ES-I3 (cell line): ENCODE data around the gene WWOX.

Source experiments
- H3K36me3 ChIP-seq: 2 replicates; pipeline ENCODE4 v1.6.1; 2013; ENCODE audit warnings: mild to moderate bottlenecking, low read length, control low read depth, moderate library complexity; ENCODE audit not compliant: insufficient read depth
- H3K4me1 ChIP-seq: 2 replicates; pipeline ENCODE4 v1.6.1; 2013; ENCODE audit warnings: mild to moderate bottlenecking, control low read depth, low read length; ENCODE audit not compliant: insufficient read depth
- H3K9ac ChIP-seq: 2 replicates; pipeline ENCODE4 v1.6.1; 2013; ENCODE audit warnings: low read depth, mild to moderate bottlenecking, low read length, moderate library complexity
- H3K9me3 ChIP-seq: 2 replicates; pipeline ENCODE4 v1.6.1; 2013; ENCODE audit warnings: mild to moderate bottlenecking, low read length, moderate library complexity; ENCODE audit not compliant: control insufficient read depth, insufficient read depth

WWOX gene

DNA sequence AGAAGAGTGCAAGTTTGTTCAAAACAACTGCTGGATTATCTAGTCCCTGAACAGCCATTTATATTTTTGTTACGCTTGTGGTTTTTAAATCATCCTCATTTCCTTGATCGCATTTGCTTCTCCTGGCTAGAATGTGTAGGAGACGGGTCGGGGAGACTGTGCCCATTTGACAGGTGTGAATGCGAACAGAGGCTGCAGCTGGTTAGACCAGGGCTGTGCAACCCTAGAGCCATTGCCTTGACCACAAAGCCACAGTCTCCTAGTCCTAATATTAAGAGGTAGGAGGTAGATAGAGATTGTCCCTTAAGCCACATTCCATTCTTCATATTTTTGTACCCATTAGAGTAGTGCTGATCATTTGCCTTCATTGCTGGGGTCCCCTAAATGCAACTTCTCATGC is 639.1 kb downstream of the WWOX start:
- H3K4me1 ChIP-seq = no peaks in the 10 kb centered on the region
- H3K9me3 ChIP-seq = no peaks in the 10 kb centered on the region
- no peak overlapping the region for H3K9ac ChIP-seq
- no peaks in the 10 kb centered on the region for H3K36me3 ChIP-seq

DNA sequence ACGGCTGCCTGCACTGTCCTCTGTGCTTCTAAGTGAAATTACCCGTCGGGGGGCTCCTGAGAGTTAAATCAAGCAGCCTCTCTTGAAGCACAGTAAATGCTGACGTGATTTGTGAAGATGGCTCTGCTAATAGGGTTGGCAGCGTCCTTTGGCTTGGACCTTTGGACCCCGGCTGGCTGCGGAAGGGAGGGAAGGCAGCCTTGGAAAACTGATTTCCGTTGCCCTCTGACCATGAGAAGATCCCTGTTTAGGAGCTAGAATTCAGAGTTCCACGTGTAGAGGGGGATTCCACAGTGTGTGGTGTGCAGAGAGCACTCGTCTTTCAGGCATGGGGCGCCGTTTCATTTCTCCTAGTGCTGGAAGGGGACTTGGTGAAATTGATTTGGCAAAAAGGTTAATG is 640.8 kb downstream of the WWOX start:
- Histone ChIP-seq H3K4me1 (no peaks in the 10 kb centered on the region), H3K36me3 (no peaks in the 10 kb centered on the region), H3K9ac (no peak overlapping the region), H3K9me3 (no peaks in the 10 kb centered on the region)

- Histone ChIP-seq H3K9me3 (no peaks in the 10 kb centered on the region), H3K4me1 (no peaks in the 10 kb centered on the region), H3K9ac (no peak overlapping the region), H3K36me3 (no peaks in the 10 kb centered on the region)
These were observed 643.2 kb downstream of the WWOX start for GRCh38 chr16:78742501-78743283.

DNA sequence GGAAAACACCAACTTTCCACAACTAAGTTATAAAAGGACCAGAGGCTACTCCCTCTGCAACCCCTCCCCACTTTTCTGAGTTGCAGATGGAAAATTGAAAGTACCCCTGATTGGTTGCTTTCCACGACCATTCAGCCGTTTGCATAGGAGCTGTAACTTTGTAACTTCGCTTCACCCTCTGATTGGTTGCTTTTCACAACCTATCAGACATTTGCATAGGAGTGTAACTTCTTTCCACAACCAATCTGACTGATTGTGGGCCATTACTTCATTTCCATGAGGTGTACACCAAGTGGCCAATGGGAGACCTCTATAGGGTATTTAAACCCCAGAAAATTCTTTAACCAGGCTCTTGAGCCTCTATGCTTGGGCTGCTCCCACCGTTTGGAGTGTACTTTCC is 644.1 kb downstream of the WWOX start:
- Histone ChIP-seq H3K9me3 (no peaks in the 10 kb centered on the region), H3K4me1 (no peaks in the 10 kb centered on the region), H3K36me3 (no peaks in the 10 kb centered on the region), H3K9ac (no peak overlapping the region)

DNA sequence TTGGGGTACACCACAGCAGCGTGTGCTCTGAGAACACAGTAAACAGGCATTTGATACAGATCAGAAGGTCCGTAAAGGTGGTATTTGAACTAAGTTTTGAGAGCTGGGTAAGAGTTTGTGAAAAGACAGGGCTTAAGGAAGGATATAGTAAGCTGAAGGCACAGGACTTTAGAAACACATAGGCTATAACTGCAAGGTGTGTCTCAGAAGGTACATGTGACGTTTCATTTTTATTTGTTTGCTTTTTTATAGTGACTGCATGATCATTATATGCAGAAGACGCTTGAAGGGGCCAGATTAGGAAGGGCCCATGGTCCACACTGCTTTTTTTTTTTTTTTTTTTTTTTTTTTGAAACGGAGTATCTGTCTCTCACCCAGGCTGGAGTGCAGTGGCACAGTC is 644.6 kb downstream of the WWOX start:
- Histone ChIP-seq H3K9ac (no peak overlapping the region), H3K4me1 (no peaks in the 10 kb centered on the region; the same call in 1 of the 2 replicates), H3K9me3 (no peaks in the 10 kb centered on the region), H3K36me3 (no peaks in the 10 kb centered on the region)

- Histone ChIP-seq H3K9ac (no peak overlapping the region), H3K36me3 (no peaks in the 10 kb centered on the region), H3K4me1 (no peaks in the 10 kb centered on the region; the same call in 1 of the 2 replicates), H3K9me3 (no peaks in the 10 kb centered on the region)
These were observed 645.3 kb downstream of the WWOX start for GRCh38 chr16:78744796-78745107.

DNA sequence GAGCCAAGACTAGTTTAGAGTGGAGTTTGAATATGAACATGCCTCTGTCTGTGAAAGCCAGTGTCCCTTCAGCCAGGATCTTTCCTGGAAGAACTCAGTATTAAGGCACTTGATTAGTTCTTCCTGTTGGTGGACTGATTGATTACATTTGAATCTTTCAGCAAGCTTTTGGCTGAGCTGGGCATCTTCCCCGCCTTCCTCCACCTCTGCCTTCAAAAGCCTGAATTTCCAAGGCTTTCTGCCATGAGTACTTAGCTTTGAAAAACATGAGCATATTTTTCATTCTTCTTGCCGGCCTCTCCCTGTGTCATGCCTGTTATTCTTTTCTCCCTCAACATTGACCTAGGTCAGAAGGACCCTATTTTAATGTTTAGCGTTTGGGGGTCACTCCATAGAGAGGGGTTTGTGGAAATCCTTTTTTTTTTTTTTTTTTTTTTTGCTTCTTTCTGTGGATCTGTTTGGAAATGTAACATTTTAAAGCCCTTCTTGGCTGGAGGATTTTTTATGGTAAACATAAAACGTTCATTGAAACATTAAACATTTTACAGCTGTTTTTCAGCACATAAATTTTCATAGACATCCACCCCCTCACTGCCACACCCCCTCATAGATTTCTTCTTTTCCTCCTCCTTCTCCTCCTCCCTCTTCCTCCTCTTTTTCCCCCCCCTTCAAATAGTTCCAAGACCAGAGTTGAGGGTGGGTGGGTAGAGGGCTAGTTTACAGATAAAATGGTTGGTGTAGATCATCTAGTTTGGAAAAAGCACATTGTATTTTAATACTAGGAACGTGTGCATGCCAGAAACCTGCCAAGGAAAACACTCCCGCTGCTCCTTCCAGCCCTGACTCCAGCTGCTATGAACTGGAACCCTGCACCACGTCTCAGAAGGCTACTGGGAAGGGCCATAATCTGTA is 645.9 kb downstream of the WWOX start:
- no peaks in the 10 kb centered on the region for H3K36me3 ChIP-seq
- no peak overlapping the region for H3K9ac ChIP-seq
- no peaks in the 10 kb centered on the region for H3K9me3 ChIP-seq
- no peaks in the 10 kb centered on the region; the same call in 1 of the 2 replicates for H3K4me1 ChIP-seq

DNA sequence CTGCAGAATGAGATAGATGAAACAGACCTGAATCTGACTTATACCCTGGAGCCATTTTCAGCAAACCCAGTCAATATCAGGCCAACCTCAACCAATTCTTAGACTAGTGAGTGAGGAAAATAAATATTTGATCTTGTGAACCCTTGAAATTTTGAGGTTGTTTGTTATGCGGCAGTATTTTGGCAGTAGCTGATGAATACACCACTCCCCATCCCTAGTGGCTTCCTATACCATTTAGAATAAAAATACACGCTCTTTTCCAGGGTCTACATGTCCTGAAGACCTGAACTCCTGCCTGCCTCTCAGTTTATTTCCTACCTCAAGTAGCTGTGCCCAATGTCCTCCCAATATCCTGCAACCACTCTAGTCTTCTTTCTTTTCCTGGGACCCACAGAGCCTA is 647.3 kb downstream of the WWOX start:
- Histone ChIP-seq H3K4me1 (no peaks in the 10 kb centered on the region; the same call in 1 of the 2 replicates), H3K9me3 (no peaks in the 10 kb centered on the region), H3K36me3 (no peaks in the 10 kb centered on the region), H3K9ac (no peak overlapping the region)

DNA sequence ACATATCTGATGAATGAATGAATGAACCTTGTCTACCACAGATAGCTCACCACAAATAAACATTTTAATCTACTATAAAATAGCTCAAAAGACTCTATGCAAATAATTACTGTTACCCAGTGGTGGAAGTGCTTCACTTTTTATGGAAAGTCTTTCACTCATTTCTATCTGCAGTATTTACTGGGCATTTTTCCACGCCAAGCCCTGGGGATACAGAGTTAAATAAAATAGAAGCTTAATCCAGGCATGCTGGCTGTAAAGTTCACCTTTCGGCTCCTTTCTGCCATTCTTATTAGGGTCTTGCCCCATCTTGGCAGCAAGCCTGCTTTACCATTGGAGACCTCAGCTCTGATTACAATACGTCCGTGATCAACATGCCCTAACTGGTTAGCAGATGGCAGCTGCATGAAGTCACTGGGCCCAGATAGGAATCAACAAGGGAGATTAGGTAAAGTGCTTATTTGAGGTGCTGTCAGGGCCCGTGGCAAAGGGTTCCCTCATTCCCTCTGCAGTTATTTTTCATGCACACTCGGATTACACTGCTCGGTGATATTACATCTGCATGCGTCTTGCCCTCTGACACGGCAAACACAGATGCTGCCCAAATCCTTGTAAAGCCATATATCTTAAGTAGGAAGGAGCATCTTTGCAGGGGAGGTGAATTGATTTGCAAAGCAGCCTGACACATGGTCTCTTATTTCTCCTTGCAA is 648.9 kb downstream of the WWOX start:
- H3K36me3 ChIP-seq = no peaks in the 10 kb centered on the region
- no peak overlapping the region for H3K9ac ChIP-seq
- no peaks in the 10 kb centered on the region; the same call in 1 of the 2 replicates for H3K4me1 ChIP-seq
- no peaks in the 10 kb centered on the region for H3K9me3 ChIP-seq

GRCh38 chr16:78749745-78750268 is 650.4 kb downstream of the WWOX start:
- Histone ChIP-seq H3K9ac (no peak overlapping the region), H3K9me3 (no peaks in the 10 kb centered on the region), H3K36me3 (no peaks in the 10 kb centered on the region), H3K4me1 (no peaks in the 10 kb centered on the region; the same call in 1 of the 2 replicates)

- H3K36me3 ChIP-seq = no peaks in the 10 kb centered on the region
- no peaks in the 10 kb centered on the region; the same call in 1 of the 2 replicates for H3K4me1 ChIP-seq
- H3K9me3 ChIP-seq = no peaks in the 10 kb centered on the region
- H3K9ac ChIP-seq = no peak overlapping the region
These were observed 651.2 kb downstream of the WWOX start for GRCh38 chr16:78750611-78751010.

- Histone ChIP-seq H3K9ac (no peak overlapping the region), H3K36me3 (no peaks in the 10 kb centered on the region), H3K9me3 (no peaks in the 10 kb centered on the region), H3K4me1 (no peaks in the 10 kb centered on the region; the same call in 1 of the 2 replicates)
These were observed 652.1 kb downstream of the WWOX start for GRCh38 chr16:78751601-78752000.

- no peaks in the 10 kb centered on the region for H3K4me1 ChIP-seq
- no peaks in the 10 kb centered on the region for H3K9me3 ChIP-seq
- H3K9ac ChIP-seq = no peak overlapping the region
These were observed 655.3 kb downstream of the WWOX start for GRCh38 chr16:78754713-78755112.

More at GRCh38 chr16:78754713-78755112, 655.3 kb downstream of the WWOX start:
- no peaks in the 10 kb centered on the region for H3K36me3 ChIP-seq
